ENCODE results near the gene KCNH3.
"Not testable (repeated sequence)": the region's sequence is repeated elsewhere in the genome, so short reads cannot be mapped to it uniquely, and the experiment has no call there.

The KCNH3 gene

DNA sequence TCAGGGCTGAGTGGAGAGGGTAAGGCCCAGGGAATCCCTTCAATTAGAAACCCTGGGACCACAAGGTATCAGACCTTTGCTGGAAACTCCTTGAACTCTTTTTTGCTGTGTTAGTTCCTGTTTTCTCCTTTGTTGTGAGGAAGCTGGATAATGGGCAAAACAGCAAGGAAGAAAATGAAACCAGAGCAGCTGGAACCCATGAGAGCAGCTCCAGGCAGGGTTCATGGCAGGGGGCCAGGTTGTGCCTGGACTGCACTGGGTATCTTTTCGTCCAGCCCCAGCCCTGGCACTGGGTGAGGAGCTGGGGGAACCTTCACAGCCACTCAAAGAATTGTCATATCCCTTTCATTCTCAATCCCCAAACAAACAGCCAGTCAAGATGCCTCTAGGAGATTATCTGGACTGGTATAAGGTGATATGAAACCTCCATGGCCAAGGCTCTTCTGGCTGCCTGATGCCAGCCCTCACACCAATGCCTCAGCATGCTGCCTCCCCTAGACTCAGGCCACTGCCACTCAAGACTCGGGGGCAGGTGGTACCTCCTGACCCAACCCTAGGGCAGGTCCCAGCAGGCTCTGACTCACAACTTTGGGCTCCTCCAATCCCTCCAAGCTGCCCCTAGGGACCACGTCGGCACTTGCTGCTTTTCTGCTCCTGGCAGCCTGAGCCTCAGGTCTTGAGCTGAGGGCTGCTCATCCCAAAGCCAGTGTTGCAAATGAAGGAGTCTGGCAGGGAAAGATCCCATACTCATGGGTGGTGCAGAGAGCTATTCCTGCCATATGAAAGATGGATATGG lies 50.1 kb downstream of the KCNH3 start:
- peak in 1 of 2 experiments; percentile 23 for DNase-seq

DNA sequence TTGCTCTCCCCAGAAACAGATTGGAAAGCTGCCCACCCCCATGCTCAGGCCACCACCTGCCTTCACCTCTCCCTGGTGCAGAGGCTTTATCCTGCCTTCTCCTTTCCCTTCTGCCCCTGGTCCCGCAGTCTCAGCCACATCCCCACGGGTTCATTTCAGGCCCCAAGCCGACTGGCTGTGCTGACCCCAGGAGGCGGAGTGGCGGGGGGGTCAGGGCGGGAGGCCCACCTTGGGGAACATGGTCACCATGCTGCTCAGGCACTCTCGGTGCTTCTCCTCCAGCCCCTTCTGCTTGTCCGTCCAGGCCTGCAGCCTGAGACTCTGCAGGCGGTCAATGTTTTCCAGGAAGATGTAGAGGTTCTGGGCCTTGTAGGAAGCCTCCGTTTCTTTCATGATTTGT lies 59.7 kb downstream of the KCNH3 start:
- no peak for DNase-seq

DNA sequence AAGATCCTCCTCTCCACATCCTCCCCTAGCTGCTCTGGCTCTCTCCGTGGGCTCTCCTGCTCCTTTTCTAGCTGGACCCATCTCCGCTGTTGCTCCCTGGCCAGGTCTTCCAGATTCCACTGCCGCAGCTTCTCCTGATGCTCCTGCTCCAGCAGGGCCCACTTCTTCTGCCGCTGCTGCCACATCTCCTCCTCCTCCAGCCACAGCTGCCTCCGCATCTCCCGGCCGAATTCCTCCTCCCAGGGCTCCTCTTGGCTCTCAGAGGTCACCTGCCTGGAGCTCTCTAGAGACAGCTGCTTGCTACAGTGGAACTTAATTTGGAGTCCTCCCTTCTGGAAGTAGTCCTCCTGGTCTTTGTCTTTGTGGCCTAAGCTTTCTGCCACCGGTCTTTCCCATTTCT lies 61.1 kb downstream of the KCNH3 start:
- DNase-seq = no peak

DNA sequence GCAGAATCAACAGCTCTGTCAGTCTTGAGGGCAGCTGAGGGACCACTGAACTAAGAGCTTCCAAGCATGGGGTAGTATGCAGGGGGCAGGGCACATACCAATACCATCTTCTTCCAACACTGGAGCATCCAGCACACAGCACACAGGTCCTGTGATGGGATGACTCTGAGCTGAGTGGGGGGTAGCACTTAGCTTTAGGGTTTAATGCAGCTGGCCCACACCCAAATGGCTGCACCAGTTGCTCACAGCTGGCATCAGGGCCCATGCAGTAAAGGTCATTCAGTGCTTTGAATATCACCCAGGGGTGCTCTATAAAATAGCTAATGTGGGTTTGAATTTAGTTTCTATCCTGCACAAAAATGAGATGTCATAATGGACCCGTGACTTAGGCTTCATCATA lies 64.9 kb downstream of the KCNH3 start:
- DNase-seq = no peak

DNA sequence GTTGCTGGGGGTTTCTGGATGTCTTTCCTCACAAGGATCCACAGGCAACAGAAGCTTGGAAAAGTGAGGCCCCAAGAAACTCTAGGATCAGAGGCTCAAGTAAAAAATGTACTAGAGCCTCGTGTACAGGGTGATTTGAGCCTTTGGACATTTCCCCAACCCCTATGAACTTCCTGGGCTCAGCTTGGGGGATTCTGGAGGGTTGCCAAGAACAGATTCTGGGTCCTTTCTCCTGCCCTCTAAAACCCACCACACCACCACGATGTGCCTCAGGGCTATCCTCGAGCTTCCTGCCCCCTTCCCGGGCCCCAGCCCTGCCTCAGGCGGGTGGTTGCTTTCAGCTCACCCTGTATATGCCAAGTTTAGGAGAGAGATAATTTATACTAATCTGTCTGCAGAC lies 66.0 kb downstream of the KCNH3 start:
- DNase-seq = no peak

DNA sequence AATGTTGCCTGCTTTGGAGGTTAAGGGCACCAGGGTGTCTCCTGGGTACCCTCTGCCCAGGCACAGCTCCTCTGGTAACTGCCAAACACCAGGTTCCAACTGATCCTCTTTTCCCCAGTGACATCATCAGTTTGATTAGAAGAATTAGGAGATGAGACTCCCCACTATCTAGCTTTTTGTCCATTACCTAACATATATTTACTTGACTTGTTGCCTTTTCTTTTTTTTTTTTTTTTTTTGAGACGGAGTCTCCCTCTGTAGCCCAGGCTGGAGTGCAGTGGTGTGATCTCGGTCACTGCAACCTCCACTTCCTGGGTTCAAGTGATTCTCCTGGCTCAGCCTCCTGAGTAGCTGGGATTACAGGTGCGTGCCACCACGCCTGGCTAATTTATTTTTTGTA lies 66.7 kb downstream of the KCNH3 start, which contains the start of gene FAM186B:
TSS of gene FAM186B (minus strand) at position 101 of the 400 bp plus-strand sequence. CDS start 162 bp downstream, outside the sequence.
- not testable (repeated sequence) for DNase-seq

All from NCI-H446 (cell line).